CD4-positive, alpha-beta T cell (primary cell): Measurements from ENCODE around the gene ITFG2. TPM values are rescaled to one million over a fixed set of nuclear protein-coding genes. Genes with fewer than 3 reads are reported as not detected.
"Not testable (repeated sequence)": the region's sequence is repeated elsewhere in the genome, so short reads cannot be mapped to it uniquely, and the experiment has no call there.

ENCODE experiments used
- ATAC-seq: fragments of 200-7000 bp; cut with Tn5 transposase; one replicate; pipeline ENCODE4 v1.10.0; 2022; ENCODE audit warnings: mild to moderate bottlenecking; ENCODE audit not compliant: poor library complexity
- CTCF ChIA-PET: fragments of 350-600 bp; sonication (Branson Sonifier 250); formaldehyde crosslinking; loops from one replicate; lab custom pipeline; 2021; ENCODE audit warnings: antibody characterized with exemption, inconsistent platforms; lab: Charles Lee
- POLR2A ChIA-PET: fragments of 350-600 bp; sonication (Branson Sonifier 250); formaldehyde crosslinking; loops from one replicate; lab custom pipeline; 2021; ENCODE audit warnings: antibody characterized with exemption, inconsistent platforms; lab: Charles Lee
- DNase-seq, 14 experiments: peaks; one replicate each; pipeline ENCODE4 v3.0.0-alpha.2; 2013 to 2020; ENCODE audit warnings: mixed read lengths in 2 of 14
- H3K27ac ChIP-seq, 2 donors: one replicate each; pipeline versions ENCODE4 v1.5.1 to v1.7.0; 2013; ENCODE audit warnings: low read length in 2 of 2, low read depth in 1 of 2, mild to moderate bottlenecking in 1 of 2
- H3K27me3 ChIP-seq, 2 experiments: 1 replicate in 1 of 2; 2 replicates in 1 of 2; pipeline versions ENCODE4 v1.6.1 to v1.7.0; 2013; ENCODE audit warnings: low read length in 2 of 2, control low read depth in 1 of 2, mild to moderate bottlenecking in 1 of 2, moderate library complexity in 1 of 2; ENCODE audit not compliant: insufficient read depth in 2 of 2, control insufficient read depth in 1 of 2
- H3K36me3 ChIP-seq: one replicate; pipeline ENCODE4 v1.6.1; 2013; ENCODE audit warnings: low read length, control low read depth; ENCODE audit not compliant: insufficient read depth
- H3K4me1 ChIP-seq: one replicate; pipeline ENCODE4 v1.6.1; 2013; ENCODE audit warnings: low read length, control low read depth; ENCODE audit not compliant: insufficient read depth
- H3K4me3 ChIP-seq: one replicate; pipeline ENCODE4 v1.5.1; 2013; ENCODE audit warnings: mild to moderate bottlenecking, low read length, moderate library complexity
- H3K9me3 ChIP-seq, 2 experiments: 1 replicate in 1 of 2; 2 replicates in 1 of 2; pipeline versions ENCODE4 v1.6.1 to v1.7.0; 2013; ENCODE audit warnings: low read length in 2 of 2, mild to moderate bottlenecking in 2 of 2, control low read depth in 1 of 2, moderate library complexity in 1 of 2; ENCODE audit not compliant: control insufficient read depth in 1 of 2, insufficient read depth in 1 of 2
- H3K27ac Mint-ChIP-seq: one replicate; pipeline ENCODE4 v1.8.0; 2020; ENCODE audit warnings: mixed read lengths
- H3K27me3 Mint-ChIP-seq: one replicate; pipeline ENCODE4 v1.8.0; 2021; ENCODE audit warnings: mixed read lengths
- H3K36me3 Mint-ChIP-seq: one replicate; pipeline ENCODE4 v1.8.0; 2021; ENCODE audit warnings: low read depth, mixed read lengths
- H3K4me1 Mint-ChIP-seq: one replicate; pipeline ENCODE4 v1.8.0; 2021; ENCODE audit warnings: low read depth, mixed read lengths
- H3K4me3 Mint-ChIP-seq: one replicate; pipeline ENCODE4 v1.8.0; 2020; ENCODE audit warnings: mild to moderate bottlenecking, mixed read lengths
- H3K9me3 Mint-ChIP-seq: one replicate; pipeline ENCODE4 v1.8.0; 2020; ENCODE audit warnings: mixed read lengths
- intact Hi-C, 2 experiments: fragments of 100-400 bp; cut with DNase I in 1 of 2; cut with micrococcal nuclease in 1 of 2; formaldehyde crosslinking; loops; one replicate each; pipeline versions ENCODE4 v1.15.1 to v1.9.0; 2023 to 2025; cut with DNase I, micrococcal nuclease
- total RNA-seq, 174 experiments: library from RNA in 2 of 174; stranded (reverse) in 2 of 174; gene quantifications; one replicate each; pipeline ENCODE4 v1.2.3 and lab custom pipeline; 2021 to 2026
- TF ChIP-seq, protein P1 (sequence below): fragments of 200-600 bp; IDR thresholded peaks from one replicate; pipeline ENCODE4 v1.8.0; 2022; ENCODE audit warnings: antibody characterized with exemption, mild to moderate bottlenecking

The ITFG2 gene
- total RNA-seq, 2 experiments from 2014 or later: 61.3 to 68.5 TPM

DNA sequence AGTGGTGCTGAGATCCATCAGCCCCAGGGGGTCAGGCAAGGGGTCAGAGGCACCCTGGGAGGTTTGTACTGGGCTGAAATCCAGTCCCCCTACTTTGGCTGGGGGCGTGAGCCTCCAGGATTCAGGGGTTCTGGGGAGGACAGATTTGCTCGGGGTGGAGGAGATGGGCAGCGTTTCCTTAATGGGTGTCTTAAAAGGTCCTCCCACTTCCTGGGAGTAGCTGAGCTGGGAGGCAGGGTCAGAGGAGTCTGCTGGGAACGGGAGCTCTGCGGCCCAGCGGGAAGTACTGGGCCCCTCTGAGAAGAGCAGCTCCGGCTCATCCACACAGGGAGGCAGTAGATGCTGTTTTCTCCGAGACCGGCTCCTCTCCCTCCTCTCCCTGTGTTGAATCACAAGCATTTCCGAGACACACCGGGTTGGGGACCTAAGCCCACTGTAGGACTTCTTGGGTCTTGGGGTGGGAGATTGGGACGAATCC lies 46.5 kb downstream of the ITFG2 start:
- CTCF ChIA-PET: no interaction called here
- TF ChIP-seq, protein P1, sequence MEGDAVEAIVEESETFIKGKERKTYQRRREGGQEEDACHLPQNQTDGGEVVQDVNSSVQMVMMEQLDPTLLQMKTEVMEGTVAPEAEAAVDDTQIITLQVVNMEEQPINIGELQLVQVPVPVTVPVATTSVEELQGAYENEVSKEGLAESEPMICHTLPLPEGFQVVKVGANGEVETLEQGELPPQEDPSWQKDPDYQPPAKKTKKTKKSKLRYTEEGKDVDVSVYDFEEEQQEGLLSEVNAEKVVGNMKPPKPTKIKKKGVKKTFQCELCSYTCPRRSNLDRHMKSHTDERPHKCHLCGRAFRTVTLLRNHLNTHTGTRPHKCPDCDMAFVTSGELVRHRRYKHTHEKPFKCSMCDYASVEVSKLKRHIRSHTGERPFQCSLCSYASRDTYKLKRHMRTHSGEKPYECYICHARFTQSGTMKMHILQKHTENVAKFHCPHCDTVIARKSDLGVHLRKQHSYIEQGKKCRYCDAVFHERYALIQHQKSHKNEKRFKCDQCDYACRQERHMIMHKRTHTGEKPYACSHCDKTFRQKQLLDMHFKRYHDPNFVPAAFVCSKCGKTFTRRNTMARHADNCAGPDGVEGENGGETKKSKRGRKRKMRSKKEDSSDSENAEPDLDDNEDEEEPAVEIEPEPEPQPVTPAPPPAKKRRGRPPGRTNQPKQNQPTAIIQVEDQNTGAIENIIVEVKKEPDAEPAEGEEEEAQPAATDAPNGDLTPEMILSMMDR: no peak
- H3K27ac ChIP-seq: no peak overlapping the region
- no peaks in the 10 kb centered on the region for H3K9me3 ChIP-seq
- peaks cover 23% of the 10 kb centered on the region for H3K36me3 ChIP-seq
- H3K4me3 Mint-ChIP-seq: no peak overlapping the region
- POLR2A ChIA-PET: no interaction called here
- no peaks in the 10 kb centered on the region for H3K4me1 ChIP-seq
- peaks cover 11% of the 10 kb centered on the region for H3K36me3 Mint-ChIP-seq
- DNase-seq (no peak), ATAC-seq (no peak)
- intact Hi-C loops: loop anchor here in 1 of 2 experiments (10.0 kb wide), 1 partner anchor 416 kb away; no protein-coding TSS in a partner anchor
- H3K27me3 ChIP-seq: no peaks in the 10 kb centered on the region
- no peak overlapping the region for H3K27ac Mint-ChIP-seq
- no peaks in the 10 kb centered on the region for H3K9me3 Mint-ChIP-seq
- no peaks in the 10 kb centered on the region for H3K27me3 Mint-ChIP-seq
- no peak overlapping the region for H3K4me3 ChIP-seq
- H3K4me1 Mint-ChIP-seq: no peaks in the 10 kb centered on the region

DNA sequence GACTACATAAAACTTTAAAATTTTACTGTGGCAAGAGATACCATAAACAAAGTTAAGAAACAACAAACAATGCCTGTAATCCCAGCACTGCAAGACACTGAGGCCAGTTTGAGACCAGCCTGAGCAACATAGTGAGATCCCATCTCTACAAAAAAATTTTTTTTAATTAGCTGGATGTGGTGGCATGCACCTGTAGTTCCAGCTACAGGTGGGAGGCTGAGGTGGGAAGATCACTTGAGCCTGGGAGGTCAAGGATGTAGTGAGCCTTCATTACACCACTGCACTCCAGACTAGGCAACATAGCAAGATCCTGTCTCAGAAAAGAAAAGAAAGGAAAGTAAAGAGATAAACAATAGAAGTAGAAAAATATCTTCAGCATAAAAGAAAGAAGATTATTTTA lies 47.7 kb downstream of the ITFG2 start:
- H3K4me1 ChIP-seq: no peaks in the 10 kb centered on the region
- DNase-seq (no peak), ATAC-seq (no peak)
- Mint-ChIP-seq H3K9me3 (no peaks in the 10 kb centered on the region), H3K27me3 (no peaks in the 10 kb centered on the region), H3K4me3 (no peak overlapping the region), H3K4me1 (no peaks in the 10 kb centered on the region), H3K36me3 (peaks cover 11% of the 10 kb centered on the region), H3K27ac (no peak overlapping the region)
- H3K4me3 ChIP-seq: no peak overlapping the region
- no peak overlapping the region for H3K27ac ChIP-seq
- intact Hi-C loops: no loop called here
- no peaks in the 10 kb centered on the region for H3K9me3 ChIP-seq
- POLR2A ChIA-PET: no interaction called here
- H3K36me3 ChIP-seq: peaks cover 15% of the 10 kb centered on the region
- CTCF ChIA-PET: interaction anchor here (1.0 kb wide), 1 partner anchor 14 kb away, joined by 3 read pairs; no protein-coding TSS in a partner anchor
- TF ChIP-seq, protein P1: no peak
- H3K27me3 ChIP-seq: no peaks in the 10 kb centered on the region

DNA sequence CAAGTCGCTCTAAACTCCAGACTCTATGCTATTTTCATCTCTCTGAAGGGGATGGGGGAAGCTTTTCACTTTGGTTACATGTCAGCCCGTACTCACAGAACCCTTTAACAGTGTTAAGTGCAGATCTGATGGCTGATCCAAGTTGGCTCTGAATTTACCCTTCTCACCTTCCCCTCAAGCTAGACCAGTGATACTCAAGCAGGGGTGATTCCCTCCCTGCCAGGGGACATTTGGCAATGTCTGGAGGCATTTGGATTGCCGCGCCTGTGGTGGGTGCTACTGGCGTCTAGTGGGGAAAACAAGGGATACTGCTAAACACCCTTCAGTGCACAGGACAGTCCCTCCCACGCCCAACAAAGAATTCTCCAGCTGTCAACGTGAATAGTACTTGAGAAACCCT lies 50.4 kb downstream of the ITFG2 start:
- CTCF ChIA-PET: interaction anchor here (1.4 kb wide), 1 partner anchor 9 kb away, joined by 3 read pairs; no protein-coding TSS in a partner anchor
- no peaks in the 10 kb centered on the region for H3K9me3 Mint-ChIP-seq
- intact Hi-C loops: no loop called here
- no peaks in the 10 kb centered on the region for H3K4me1 ChIP-seq
- ATAC-seq (no peak), DNase-seq (no peak)
- no peaks in the 10 kb centered on the region for H3K4me1 Mint-ChIP-seq
- H3K27me3 ChIP-seq: no peaks in the 10 kb centered on the region
- no peaks in the 10 kb centered on the region for H3K9me3 ChIP-seq
- H3K27ac ChIP-seq: no peak overlapping the region
- no peak overlapping the region for H3K27ac Mint-ChIP-seq
- TF ChIP-seq, protein P1: no peak
- POLR2A ChIA-PET: interaction anchor here (1.4 kb wide), 1 partner anchor 14 kb away, joined by 5 read pairs; the partner anchor contains the start of genes FOXM1 and RHNO1
- H3K27me3 Mint-ChIP-seq: no peaks in the 10 kb centered on the region
- peaks cover 10% of the 10 kb centered on the region for H3K36me3 ChIP-seq
- H3K4me3 ChIP-seq: no peak overlapping the region
- H3K4me3 Mint-ChIP-seq: no peak overlapping the region
- H3K36me3 Mint-ChIP-seq: peaks cover 5% of the 10 kb centered on the region

DNA sequence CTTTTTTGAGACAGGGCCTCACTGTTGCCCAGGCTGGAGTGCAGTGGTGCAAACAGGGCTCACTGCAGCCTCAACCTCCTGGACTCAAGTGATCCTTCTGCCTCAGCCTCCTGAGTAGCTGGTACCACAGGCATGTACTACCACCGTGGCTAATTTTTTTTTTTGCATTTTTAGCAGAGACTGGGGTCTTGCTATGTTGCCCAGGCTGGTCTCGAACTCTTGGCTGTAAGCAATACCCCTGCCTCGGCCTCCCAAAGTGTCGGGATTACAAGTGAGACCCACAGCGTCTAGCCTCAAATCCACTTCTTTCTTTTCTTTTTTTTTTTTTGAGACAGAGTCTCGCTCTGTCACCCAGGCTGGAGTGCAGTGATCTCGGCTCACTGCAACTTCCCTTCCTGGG lies 50.9 kb downstream of the ITFG2 start:
- H3K4me3 Mint-ChIP-seq, H3K36me3 Mint-ChIP-seq, intact Hi-C loops, H3K27me3 ChIP-seq, H3K9me3 Mint-ChIP-seq, H3K4me1 Mint-ChIP-seq, DNase-seq, H3K4me3 ChIP-seq, H3K27me3 Mint-ChIP-seq, H3K9me3 ChIP-seq, H3K27ac Mint-ChIP-seq, H3K27ac ChIP-seq, ATAC-seq, H3K4me1 ChIP-seq, H3K36me3 ChIP-seq: not testable (repeated sequence)
- ChIA-PET CTCF (interaction anchor here (1.4 kb wide), 1 partner anchor 9 kb away, joined by 3 read pairs; no protein-coding TSS in a partner anchor), POLR2A (interaction anchor here (1.4 kb wide), 1 partner anchor 13 kb away, joined by 5 read pairs; the partner anchor contains the start of genes FOXM1 and RHNO1)
